HG02981 (cell line): ENCODE measurements around the gene FAIM2.

Experiments
- ATAC-seq: cut with Tn5 transposase; IDR thresholded peaks from one replicate; pipeline ENCODE4 v1.9.1; 2021; ENCODE audit warnings: mild to moderate bottlenecking, moderate library complexity; ENCODE audit not compliant: unreplicated experiment

Gene FAIM2

GRCh38 chr12:49903700-49904423 is at the start of gene FAIM2:
Gene FAIM2, minus strand, starts transcription at chr12:49903900. Its CDS starts 108 bp downstream, at chr12:49903792.
- ATAC-seq: no peak

- ATAC-seq: no peak
Measured at GRCh38 chr12:49953151-49953550, 49.5 kb upstream of the FAIM2 start.

GRCh38 chr12:49952391-49953055 is 48.8 kb upstream of the FAIM2 start:
- ATAC-seq: no peak

- ATAC-seq: no peak
Measured at GRCh38 chr12:49951411-49952240, 47.9 kb upstream of the FAIM2 start.

- no peak for ATAC-seq
Measured at GRCh38 chr12:49950273-49951251, 46.9 kb upstream of the FAIM2 start, which contains the start of gene AQP2. Gene AQP2, plus strand, starts transcription at chr12:49950737. Its CDS starts 94 bp downstream, at chr12:49950831.

GRCh38 chr12:49949866-49950265 is 46.2 kb upstream of the FAIM2 start:
- ATAC-seq: no peak

GRCh38 chr12:49948866-49949845 is 45.5 kb upstream of the FAIM2 start:
- no peak for ATAC-seq

- ATAC-seq: no peak
Measured at GRCh38 chr12:49947593-49948226, 44.0 kb upstream of the FAIM2 start.

- no peak for ATAC-seq
Measured at GRCh38 chr12:49946497-49946896, 42.8 kb upstream of the FAIM2 start.

- ATAC-seq: no peak
Measured at GRCh38 chr12:49946086-49946485, 42.4 kb upstream of the FAIM2 start.

- no peak for ATAC-seq
Measured at GRCh38 chr12:49945394-49946080, 41.8 kb upstream of the FAIM2 start.

GRCh38 chr12:49944718-49945117 is 41.0 kb upstream of the FAIM2 start:
- no peak for ATAC-seq

GRCh38 chr12:49944046-49944445 is 40.3 kb upstream of the FAIM2 start:
- no peak for ATAC-seq

GRCh38 chr12:49943625-49943960 is 39.9 kb upstream of the FAIM2 start:
- no peak for ATAC-seq

- no peak for ATAC-seq
Measured at GRCh38 chr12:49942921-49943624, 39.4 kb upstream of the FAIM2 start.

- no peak for ATAC-seq
Measured at GRCh38 chr12:49942512-49942893, 38.8 kb upstream of the FAIM2 start.
